Measurements from ENCODE around the gene CLEC16A. TPM values are rescaled to one million over a fixed set of nuclear protein-coding genes. Genes with fewer than 3 reads are reported as not detected.

Gene CLEC16A
- total RNA-seq, 4 donors from 2014 or later, result 20.2 to 28.8 (median 22.8) TPM

DNA sequence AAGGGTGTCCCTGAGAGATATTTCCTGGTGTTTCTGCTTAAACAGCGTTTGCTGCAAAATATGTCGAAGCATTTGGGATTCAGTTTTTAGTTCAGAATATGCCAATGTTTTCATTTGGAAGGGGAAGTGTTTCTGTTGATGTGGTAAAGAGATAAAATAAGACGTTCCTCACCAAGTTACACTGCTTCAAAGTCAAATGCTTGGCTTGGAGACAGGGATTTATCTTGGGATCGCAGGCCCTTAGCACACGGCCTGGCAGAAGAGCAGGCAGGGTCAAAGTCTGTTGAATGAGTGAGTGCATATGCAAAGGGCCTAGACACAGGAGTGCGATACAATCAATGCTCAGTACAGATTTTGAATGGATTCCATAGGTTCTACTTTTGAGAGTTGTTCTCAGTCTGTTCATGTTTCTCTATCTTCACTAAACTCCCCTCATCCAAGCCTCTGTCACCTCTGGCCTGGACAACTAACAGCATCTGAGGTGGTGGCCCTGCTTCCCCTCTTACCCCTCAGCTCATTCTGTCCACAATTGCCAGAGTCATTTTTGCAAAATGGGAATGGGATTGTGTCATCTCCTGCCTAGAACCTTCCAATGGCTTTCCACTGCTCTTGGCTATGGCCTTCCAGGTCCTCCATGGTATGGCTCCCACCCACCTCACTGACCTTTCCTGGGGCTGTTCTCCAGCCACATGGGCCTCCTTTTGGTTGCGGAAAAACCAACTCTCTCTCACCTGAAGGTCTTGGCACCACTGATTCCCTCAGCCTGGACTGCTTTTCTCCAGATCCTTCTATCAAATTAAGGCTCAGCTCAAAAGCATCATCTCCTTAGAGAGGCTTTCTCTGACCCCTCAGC is 5.3 kb upstream of the CLEC16A start:
- TF ChIP-seq, protein P1, sequence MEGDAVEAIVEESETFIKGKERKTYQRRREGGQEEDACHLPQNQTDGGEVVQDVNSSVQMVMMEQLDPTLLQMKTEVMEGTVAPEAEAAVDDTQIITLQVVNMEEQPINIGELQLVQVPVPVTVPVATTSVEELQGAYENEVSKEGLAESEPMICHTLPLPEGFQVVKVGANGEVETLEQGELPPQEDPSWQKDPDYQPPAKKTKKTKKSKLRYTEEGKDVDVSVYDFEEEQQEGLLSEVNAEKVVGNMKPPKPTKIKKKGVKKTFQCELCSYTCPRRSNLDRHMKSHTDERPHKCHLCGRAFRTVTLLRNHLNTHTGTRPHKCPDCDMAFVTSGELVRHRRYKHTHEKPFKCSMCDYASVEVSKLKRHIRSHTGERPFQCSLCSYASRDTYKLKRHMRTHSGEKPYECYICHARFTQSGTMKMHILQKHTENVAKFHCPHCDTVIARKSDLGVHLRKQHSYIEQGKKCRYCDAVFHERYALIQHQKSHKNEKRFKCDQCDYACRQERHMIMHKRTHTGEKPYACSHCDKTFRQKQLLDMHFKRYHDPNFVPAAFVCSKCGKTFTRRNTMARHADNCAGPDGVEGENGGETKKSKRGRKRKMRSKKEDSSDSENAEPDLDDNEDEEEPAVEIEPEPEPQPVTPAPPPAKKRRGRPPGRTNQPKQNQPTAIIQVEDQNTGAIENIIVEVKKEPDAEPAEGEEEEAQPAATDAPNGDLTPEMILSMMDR (IDR thresholded peaks at IDR 0.05; ENCODE audit: low read depth), result no peak

DNA sequence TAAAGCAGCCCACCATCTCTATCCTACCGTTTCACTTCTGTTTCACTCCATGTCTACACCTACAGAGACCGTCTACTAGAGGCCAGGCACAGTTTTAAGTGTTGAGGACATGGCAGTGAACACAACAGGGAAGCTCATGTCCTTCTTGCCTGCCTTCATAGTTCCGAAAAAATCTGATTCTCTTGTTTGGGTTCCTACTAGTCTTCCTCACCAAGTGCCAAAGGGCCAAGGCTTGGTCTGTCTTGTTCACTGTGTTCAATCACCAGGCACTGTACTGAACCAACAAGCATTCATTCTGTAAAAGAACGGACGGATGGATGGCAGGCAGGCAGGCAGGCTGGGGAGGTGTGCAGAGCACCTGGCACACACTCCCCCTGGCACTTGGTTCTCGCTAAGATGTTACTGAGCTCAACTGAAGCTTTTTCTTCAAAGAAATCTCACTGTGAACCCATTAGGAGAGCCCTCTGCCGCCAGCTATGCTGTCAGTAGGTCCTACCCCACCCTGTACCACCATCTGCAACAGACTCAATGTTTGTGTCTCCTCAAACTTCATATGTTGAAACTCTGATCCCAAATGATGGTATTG is 4.6 kb upstream of the CLEC16A start:
- TF ChIP-seq, protein P1 (IDR thresholded peaks at IDR 0.05; ENCODE audit: low read depth), result no peak

DNA sequence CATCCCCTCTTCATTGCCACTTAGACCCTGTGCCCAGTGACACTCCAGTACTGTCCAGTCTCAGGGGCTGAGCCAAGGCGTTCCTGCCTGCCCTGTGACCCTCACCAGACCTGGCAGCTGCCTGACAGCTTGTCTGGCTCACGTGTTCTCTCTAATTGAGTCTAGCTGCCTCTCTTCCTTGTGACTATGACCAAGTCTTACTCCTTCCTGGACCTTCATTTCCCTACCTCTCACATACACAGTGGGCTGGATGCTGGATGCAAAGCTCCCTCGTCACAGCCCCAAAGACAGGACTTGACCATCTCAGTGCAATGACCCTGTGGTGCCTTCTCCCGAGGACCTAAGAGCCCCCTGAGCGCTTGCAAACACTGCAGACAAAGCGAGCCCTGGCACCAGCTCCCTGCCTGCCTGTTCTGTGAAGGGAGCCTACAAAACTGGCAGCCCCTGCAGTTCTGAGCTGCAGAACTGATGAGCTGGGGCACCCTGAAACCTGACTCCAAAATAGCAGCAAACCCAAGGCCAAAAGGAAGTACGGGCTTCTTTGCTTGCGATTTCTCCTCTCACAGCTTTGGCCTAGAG is 3.8 kb upstream of the CLEC16A start:
- TF ChIP-seq, protein P1 (IDR thresholded peaks at IDR 0.05; ENCODE audit: low read depth), result no peak

DNA sequence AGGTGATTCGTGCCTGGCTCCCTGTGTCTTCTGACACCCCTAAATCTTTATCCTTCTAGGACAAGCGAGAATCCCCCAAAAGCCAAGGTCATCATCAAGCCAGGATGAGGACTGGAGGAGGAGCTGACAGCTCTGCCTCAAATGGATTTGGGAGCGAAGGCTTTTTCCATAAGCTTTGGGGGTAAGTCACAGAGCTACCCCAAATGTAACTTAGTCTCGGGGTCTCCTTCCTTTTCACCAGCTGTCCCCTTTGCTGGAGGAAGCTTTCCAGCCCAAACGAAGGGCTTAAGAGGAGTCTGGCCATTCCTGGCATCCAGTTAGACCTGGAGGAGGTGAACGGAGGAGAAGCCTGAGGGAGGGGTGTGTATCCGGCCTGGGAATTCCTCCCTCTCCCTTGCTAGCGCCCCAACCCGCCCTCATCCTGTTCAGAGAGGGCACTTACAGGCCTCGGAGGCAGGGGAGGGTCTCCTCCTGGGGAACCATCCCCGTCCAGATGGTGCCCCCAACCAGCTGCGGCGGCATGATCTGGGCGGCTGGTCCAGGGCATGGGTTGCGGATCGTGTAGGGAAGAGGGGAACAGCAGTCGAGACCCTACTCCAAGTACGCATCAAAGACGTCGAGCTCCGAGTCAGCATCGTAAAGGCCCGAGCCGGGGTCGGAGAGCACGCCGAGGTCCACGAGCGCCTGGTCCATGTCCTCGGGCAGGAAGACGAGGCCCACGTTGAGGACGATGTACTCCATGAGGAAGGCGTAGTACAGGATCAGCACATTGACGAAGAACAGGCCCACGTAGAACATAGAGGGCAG is 3.0 kb upstream of the CLEC16A start:
- TF ChIP-seq, protein P1 (IDR thresholded peaks at IDR 0.05; ENCODE audit: low read depth), result no peak

DNA sequence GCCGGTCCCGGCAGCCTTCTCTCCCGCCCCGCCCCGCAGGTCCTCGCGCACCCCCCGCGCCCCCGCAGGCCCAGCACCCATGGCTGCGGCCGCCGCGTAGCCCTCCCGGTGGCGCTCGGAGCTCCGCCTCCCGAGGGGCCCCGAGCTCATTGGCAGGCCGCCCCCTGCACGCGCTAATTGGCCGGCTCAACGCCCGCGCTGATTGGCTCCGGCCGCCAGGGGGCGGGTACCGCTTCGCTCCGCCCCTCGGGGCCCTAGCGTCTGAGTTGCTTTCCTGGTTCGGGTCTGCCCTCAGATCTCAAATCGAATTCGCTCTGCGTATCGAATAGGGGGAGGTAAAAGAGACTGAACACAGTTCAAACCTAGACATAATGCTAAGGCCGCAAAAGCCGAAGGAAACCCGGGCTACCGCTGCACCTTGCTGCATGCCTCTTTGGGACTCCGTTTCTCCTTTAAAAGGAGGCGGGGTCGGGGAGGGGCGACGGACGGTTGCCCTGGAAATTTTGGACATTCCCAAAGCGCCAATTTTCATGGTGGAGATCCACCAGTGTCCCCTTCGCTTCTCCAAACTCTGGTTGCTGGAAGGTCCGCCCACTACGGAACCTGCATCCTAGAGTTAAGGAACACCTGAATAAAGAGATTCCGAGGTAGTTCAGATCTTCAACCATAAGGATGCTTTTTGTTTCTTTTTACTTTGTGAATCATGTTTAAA is 1.9 kb upstream of the CLEC16A start, which contains the start of gene DEXI:
Gene DEXI (minus strand): TSS at position 117 of the 712 bp plus-strand sequence. CDS start 463 bp downstream, outside the sequence.
- TF ChIP-seq, protein P1 (IDR thresholded peaks at IDR 0.05; ENCODE audit: low read depth), result no peak

DNA sequence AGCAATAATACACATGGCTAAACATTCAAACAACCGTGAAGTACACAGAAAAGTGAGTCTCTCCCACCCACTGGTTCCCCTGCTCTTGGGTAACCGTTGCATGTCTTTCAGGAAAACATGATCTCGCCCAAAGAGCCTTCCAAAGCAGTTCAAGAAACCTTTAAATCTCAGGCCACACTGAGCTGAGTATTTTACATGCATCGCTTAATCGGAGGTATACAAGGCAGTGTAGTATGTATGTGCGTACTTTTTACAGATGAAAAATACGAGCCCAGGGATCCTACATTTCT is 1.4 kb upstream of the CLEC16A start:
- TF ChIP-seq, protein P1 (IDR thresholded peaks at IDR 0.05; ENCODE audit: low read depth), result no peak
